ENCODE data around the gene ZNF19. TPM values are rescaled to one million over a fixed set of nuclear protein-coding genes. Genes with fewer than 3 reads are reported as not detected.

The ZNF19 gene
- total and polyA plus RNA-seq, 3 donors from 2014 or later, result 28.4 to 44.6 (median 31.8) TPM

DNA sequence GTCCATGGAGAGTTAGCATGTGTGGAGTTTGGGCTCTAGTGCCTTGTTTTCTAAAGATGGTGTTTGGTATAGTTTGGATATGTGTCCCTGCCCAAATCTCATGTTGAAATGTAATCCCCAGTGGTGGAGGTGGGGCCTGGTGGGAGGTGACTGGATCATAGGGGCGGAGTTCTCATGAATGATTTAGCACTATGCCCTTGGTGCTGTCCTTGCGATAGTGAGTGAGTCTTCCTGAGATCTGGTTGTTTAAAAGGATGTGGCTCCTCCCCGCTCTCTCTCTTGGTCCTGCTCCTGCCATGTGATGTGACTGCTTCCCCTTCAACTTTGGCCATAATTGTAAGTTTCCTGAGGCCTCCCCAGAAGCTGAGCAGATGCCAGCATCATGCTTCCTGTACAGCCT lies 8.9 kb upstream of the ZNF19 start:
- H3K4me1 ChIP-seq, result no peaks in the 10 kb centered on the region
- H3K36me3 ChIP-seq (ENCODE audit: low read depth, missing control alignments), result no peaks in the 10 kb centered on the region
- 92 to 96% methylated on average over 3 of the region's 3 CpGs for WGBS, 2 donors
- H3K27ac ChIP-seq, result no peak overlapping the region
- DNase-seq, result no peak
- TF ChIP-seq, protein P1, sequence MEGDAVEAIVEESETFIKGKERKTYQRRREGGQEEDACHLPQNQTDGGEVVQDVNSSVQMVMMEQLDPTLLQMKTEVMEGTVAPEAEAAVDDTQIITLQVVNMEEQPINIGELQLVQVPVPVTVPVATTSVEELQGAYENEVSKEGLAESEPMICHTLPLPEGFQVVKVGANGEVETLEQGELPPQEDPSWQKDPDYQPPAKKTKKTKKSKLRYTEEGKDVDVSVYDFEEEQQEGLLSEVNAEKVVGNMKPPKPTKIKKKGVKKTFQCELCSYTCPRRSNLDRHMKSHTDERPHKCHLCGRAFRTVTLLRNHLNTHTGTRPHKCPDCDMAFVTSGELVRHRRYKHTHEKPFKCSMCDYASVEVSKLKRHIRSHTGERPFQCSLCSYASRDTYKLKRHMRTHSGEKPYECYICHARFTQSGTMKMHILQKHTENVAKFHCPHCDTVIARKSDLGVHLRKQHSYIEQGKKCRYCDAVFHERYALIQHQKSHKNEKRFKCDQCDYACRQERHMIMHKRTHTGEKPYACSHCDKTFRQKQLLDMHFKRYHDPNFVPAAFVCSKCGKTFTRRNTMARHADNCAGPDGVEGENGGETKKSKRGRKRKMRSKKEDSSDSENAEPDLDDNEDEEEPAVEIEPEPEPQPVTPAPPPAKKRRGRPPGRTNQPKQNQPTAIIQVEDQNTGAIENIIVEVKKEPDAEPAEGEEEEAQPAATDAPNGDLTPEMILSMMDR (IDR thresholded peaks at IDR 0.05), result no peak
- no peak for TF ChIP-seq POLR2A (IDR thresholded peaks at IDR 0.05)
- intact Hi-C loops (cut with DNase I; ENCODE audit: low total_unique reads), result no loop called here
- H3K9me3 ChIP-seq, result no peaks in the 10 kb centered on the region
- H3K4me3 ChIP-seq, result no peak overlapping the region
- no peaks in the 10 kb centered on the region for H3K27me3 ChIP-seq

DNA sequence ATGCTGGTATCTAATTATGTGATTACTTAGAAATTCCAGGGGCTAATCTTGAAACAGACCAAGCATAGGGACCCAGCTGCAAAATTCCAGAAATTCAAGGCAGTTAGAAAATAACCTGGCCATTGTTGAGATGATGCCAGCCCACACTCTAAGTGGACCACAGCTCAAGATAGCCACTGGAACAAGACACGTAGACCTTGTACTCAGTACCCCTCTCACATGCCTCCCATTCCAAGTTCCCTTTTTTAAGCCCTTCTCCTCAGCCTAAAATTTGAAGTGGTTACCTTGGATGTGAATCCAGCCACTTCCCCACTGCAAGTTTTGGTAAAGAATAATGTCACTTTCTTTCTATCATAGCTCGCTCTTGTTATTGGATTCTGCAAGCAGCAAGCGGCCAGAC lies 4.1 kb upstream of the ZNF19 start:
- Histone ChIP-seq H3K27ac (no peak overlapping the region), H3K4me3 (no peak overlapping the region), H3K9me3 (no peaks in the 10 kb centered on the region), H3K4me1 (no peaks in the 10 kb centered on the region), H3K27me3 (no peaks in the 10 kb centered on the region), H3K36me3 (ENCODE audit: low read depth, missing control alignments) (no peaks in the 10 kb centered on the region)
- intact Hi-C loops (cut with DNase I; ENCODE audit: low total_unique reads), result no loop called here
- DNase-seq, result no peak
- WGBS, 2 donors, result 59 to 61% methylated on average over 3 of the region's 3 CpGs
- no peak for TF ChIP-seq POLR2A (IDR thresholded peaks at IDR 0.05)
- TF ChIP-seq, protein P1 (IDR thresholded peaks at IDR 0.05), result no peak

DNA sequence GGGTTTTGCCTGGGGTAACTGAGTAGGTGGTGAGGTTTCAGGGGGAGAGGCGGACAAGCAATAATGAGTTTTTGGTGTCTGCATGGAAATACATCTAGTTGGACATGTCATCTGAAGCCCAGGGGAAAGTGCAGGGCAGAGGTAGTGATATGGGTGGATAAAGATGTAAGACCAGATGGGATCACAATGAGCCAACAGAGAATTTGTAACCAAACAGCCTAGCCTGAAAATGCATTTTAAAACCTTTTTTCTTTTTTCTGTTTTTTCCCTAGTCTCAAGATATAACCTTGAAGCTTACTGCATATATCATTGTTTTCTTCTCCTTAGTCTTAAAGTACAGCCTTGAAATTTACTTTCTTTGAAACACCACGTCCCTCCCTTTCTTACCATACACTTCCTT lies 3.7 kb upstream of the ZNF19 start:
- Histone ChIP-seq H3K4me1 (no peaks in the 10 kb centered on the region), H3K27me3 (no peaks in the 10 kb centered on the region), H3K36me3 (ENCODE audit: low read depth, missing control alignments) (no peaks in the 10 kb centered on the region), H3K27ac (no peak overlapping the region), H3K4me3 (no peak overlapping the region), H3K9me3 (no peaks in the 10 kb centered on the region)
- 68 to 71% methylated on average over 2 of the region's 2 CpGs for WGBS, 2 donors
- DNase-seq, result no peak
- TF ChIP-seq, protein P1 (IDR thresholded peaks at IDR 0.05), result no peak
- TF ChIP-seq POLR2A (IDR thresholded peaks at IDR 0.05), result no peak
- intact Hi-C loops (cut with DNase I; ENCODE audit: low total_unique reads), result no loop called here

DNA sequence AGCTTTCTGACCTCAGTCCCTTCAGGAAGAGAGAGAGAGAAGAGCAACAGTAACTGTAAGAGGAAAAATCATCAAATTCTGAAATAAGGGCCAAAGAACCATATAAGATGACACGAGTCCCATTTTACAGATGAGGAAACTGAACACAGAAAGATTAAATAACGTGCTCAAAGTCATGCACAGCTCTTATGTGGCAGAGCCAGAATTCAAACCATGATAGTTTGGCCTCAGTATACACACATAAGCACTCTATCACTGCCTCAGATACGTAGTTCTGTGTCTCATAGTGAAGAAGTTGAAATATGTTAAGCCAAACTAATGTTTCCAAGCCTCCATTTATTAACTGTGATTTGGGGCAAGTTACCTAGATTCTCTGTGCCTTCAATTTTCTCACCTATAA lies 1.9 kb upstream of the ZNF19 start:
- no peaks in the 10 kb centered on the region for H3K4me1 ChIP-seq
- no peaks in the 10 kb centered on the region for H3K27me3 ChIP-seq
- no peaks in the 10 kb centered on the region for H3K9me3 ChIP-seq
- 66 to 77% methylated on average over 3 of the region's 3 CpGs for WGBS, 2 donors
- H3K27ac ChIP-seq, result no peak overlapping the region
- no peaks in the 10 kb centered on the region for H3K36me3 ChIP-seq (ENCODE audit: low read depth, missing control alignments)
- intact Hi-C loops (cut with DNase I; ENCODE audit: low total_unique reads), result no loop called here
- no peak overlapping the region for H3K4me3 ChIP-seq
- no peak for TF ChIP-seq POLR2A (IDR thresholded peaks at IDR 0.05)
- TF ChIP-seq, protein P1 (IDR thresholded peaks at IDR 0.05), result no peak
- no peak for DNase-seq

DNA sequence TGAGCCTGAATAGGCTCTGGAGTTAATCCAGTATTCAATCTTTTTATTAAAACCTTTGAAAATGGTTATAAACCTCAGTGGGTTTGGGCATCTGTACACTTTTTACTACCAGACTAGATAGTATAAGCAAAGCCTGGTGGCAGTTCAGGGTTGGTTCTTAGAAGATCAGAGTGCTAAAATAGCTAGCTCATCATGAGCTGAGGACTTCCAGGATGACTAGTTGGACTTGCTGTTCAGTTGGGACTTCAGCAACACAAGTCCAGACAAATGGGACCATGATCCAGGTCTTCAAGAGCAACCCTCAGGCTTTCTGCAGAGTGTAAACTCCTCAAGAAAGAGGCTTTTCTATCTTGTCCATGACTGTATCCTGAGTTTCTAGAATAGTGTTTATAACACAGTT lies 1.2 kb upstream of the ZNF19 start:
- H3K4me1 ChIP-seq, result no peaks in the 10 kb centered on the region
- H3K27ac ChIP-seq, result no peak overlapping the region
- H3K9me3 ChIP-seq, result no peaks in the 10 kb centered on the region
- no peak overlapping the region for H3K4me3 ChIP-seq
- intact Hi-C loops (cut with DNase I; ENCODE audit: low total_unique reads), result no loop called here
- TF ChIP-seq POLR2A (IDR thresholded peaks at IDR 0.05), result no peak
- TF ChIP-seq, protein P1 (IDR thresholded peaks at IDR 0.05), result no peak
- DNase-seq, result no peak
- no peaks in the 10 kb centered on the region for H3K27me3 ChIP-seq
- H3K36me3 ChIP-seq (ENCODE audit: low read depth, missing control alignments), result no peaks in the 10 kb centered on the region

Data from testis (tissue), 3 donors.